HPDE6-E6E7 (cell line): ENCODE data around the gene COL4A6.

Experiments used
- DNase-seq: peaks from one replicate; pipeline ENCODE4 v3.0.0; 2011; ENCODE audit warnings: missing footprints; ENCODE audit errors: extremely low spot score

Gene COL4A6

GRCh38 chrX:108159028-108159670 lies 279.1 kb downstream of the COL4A6 start:
- no peak for DNase-seq

GRCh38 chrX:108157628-108158027 lies 280.6 kb downstream of the COL4A6 start:
- DNase-seq = no peak

GRCh38 chrX:108156934-108157466 lies 281.2 kb downstream of the COL4A6 start:
- DNase-seq = no peak

GRCh38 chrX:108156082-108156481 lies 282.1 kb downstream of the COL4A6 start:
- DNase-seq = no peak

GRCh38 chrX:108148524-108148923 lies 289.7 kb downstream of the COL4A6 start:
- DNase-seq = no peak

GRCh38 chrX:108138814-108139702 lies 299.2 kb downstream of the COL4A6 start:
- DNase-seq = no peak

- no peak for DNase-seq
Measured at GRCh38 chrX:108134724-108135123, 303.5 kb downstream of the COL4A6 start.

GRCh38 chrX:108132876-108133275 lies 305.3 kb downstream of the COL4A6 start:
- no peak for DNase-seq

GRCh38 chrX:108132034-108132433 lies 306.2 kb downstream of the COL4A6 start:
- no peak for DNase-seq

GRCh38 chrX:108131471-108131870 lies 306.8 kb downstream of the COL4A6 start:
- DNase-seq = peak; percentile 22

- no peak for DNase-seq
Measured at GRCh38 chrX:108130889-108131288, 307.3 kb downstream of the COL4A6 start.

- no peak for DNase-seq
Measured at GRCh38 chrX:108127152-108127551, 311.1 kb downstream of the COL4A6 start.

GRCh38 chrX:108126661-108127060 lies 311.6 kb downstream of the COL4A6 start:
- no peak for DNase-seq

GRCh38 chrX:108123591-108124366 lies 314.4 kb downstream of the COL4A6 start:
- DNase-seq = no peak

GRCh38 chrX:108122748-108123147 lies 315.5 kb downstream of the COL4A6 start:
- peak; percentile 10 for DNase-seq

- DNase-seq = no peak
Measured at GRCh38 chrX:108121291-108121690, 316.9 kb downstream of the COL4A6 start.

GRCh38 chrX:108117988-108118387 lies 320.2 kb downstream of the COL4A6 start:
- DNase-seq = no peak

- DNase-seq = no peak
Measured at GRCh38 chrX:108114541-108114940, 323.7 kb downstream of the COL4A6 start.
